SK-N-SH (cell line): ENCODE data around the gene DCUN1D2. TPM values are rescaled to one million over a fixed set of nuclear protein-coding genes. Genes with fewer than 3 reads are reported as not detected.

ENCODE experiments used
- CTCF ChIA-PET: fragments of 300-600, 350-600 bp; formaldehyde crosslinking; extraction: SDS; loops from one replicate; lab custom pipeline; 2021; lab: Yijun Ruan, JAX
- POLR2A ChIA-PET: fragments of 350-600 bp; sonication (Branson Sonifier 250); formaldehyde crosslinking; extraction: SDS; loops from one replicate; lab custom pipeline; 2020; ENCODE audit warnings: antibody characterized with exemption, inconsistent platforms; lab: Yijun Ruan, JAX
- DNase-seq: peaks from one replicate; pipeline ENCODE4 v3.0.0; 2012
- H2AFZ ChIP-seq: fragments of 200-600 bp; sonication (generic); 2 replicates; pipeline ENCODE4 v1.8.1; 2016; ENCODE audit warnings: antibody characterized with exemption, mild to moderate bottlenecking, low read depth
- H3F3A ChIP-seq: fragments of 200-600 bp; sonication (generic); replicated peaks from 2 replicates; pipeline ENCODE3; 2016; ENCODE audit warnings: antibody characterized with exemption, mild to moderate bottlenecking; ENCODE audit not compliant: insufficient read depth
- H3K27ac ChIP-seq, 2 experiments: fragments of 200-500 bp in 1 of 2; fragments of 200-600 bp in 1 of 2; sonication (Bioruptor generic) in 1 of 2; sonication (generic), shearing (Covaris generic) in 1 of 2; 2 replicates each; pipeline versions ENCODE4 v1.5.1 to v1.6.1; 2014 to 2016; ENCODE audit warnings: low read depth in 2 of 2, inconsistent platforms in 1 of 2, low read length in 1 of 2, mild to moderate bottlenecking in 1 of 2, mixed read lengths in 1 of 2
- H3K27me3 ChIP-seq: fragments of 200-600 bp; sonication (generic), shearing (Covaris generic); 2 replicates; pipeline ENCODE4 v1.6.1; 2016; ENCODE audit warnings: mixed run types; ENCODE audit not compliant: insufficient read depth
- H3K36me3 ChIP-seq, 2 experiments: fragments of 200-500 bp in 1 of 2; fragments of 200-600 bp in 1 of 2; sonication (Bioruptor generic) in 1 of 2; sonication (generic) in 1 of 2; replicated peaks in 1 of 2; 2 replicates each; pipeline versions ENCODE3 to v1.5.1; 2014 to 2016; ENCODE audit warnings: low read length in 1 of 2, mild to moderate bottlenecking in 1 of 2; ENCODE audit not compliant: insufficient read depth in 2 of 2, control insufficient read depth in 1 of 2
- H3K4me1 ChIP-seq, 2 experiments: fragments of 200-500 bp in 1 of 2; fragments of 200-600 bp in 1 of 2; sonication (Bioruptor generic) in 1 of 2; sonication (generic), shearing (Covaris generic) in 1 of 2; 2 replicates each; pipeline versions ENCODE4 v1.5.1 to v1.6.1; 2014 to 2016; ENCODE audit warnings: low read depth in 1 of 2, low read length in 1 of 2, mixed run types in 1 of 2; ENCODE audit not compliant: insufficient read depth in 2 of 2, control insufficient read depth in 1 of 2
- H3K4me2 ChIP-seq: fragments of 200-600 bp; sonication (generic), shearing (Covaris generic); 2 replicates; pipeline ENCODE4 v1.6.1; 2017; ENCODE audit warnings: mixed run types
- H3K4me3 ChIP-seq, 2 experiments: fragments of 200-500 bp in 1 of 2; fragments of 200-600 bp in 1 of 2; sonication (Bioruptor generic) in 1 of 2; sonication (generic), shearing (Covaris generic) in 1 of 2; 2 replicates each; pipeline versions ENCODE4 v1.5.1 to v1.8.1; 2014 to 2016; ENCODE audit warnings: low read depth in 2 of 2, inconsistent platforms in 1 of 2, low read length in 1 of 2, mild to moderate bottlenecking in 1 of 2, mixed read lengths in 1 of 2, moderate library complexity in 1 of 2
- H3K79me2 ChIP-seq: fragments of 200-600 bp; sonication (generic); 2 replicates; pipeline ENCODE4 v1.8.1; 2017; ENCODE audit warnings: mild to moderate bottlenecking; ENCODE audit not compliant: insufficient read depth
- H3K9ac ChIP-seq: fragments of 200-600 bp; sonication (generic); 2 replicates; pipeline ENCODE4 v1.6.1; 2017; ENCODE audit warnings: mixed run types
- H3K9me2 ChIP-seq: fragments of 200-600 bp; sonication (generic); 2 replicates; pipeline ENCODE4 v1.6.1; 2017; ENCODE audit warnings: mixed run types
- H3K9me3 ChIP-seq: fragments of 200-600 bp; sonication (generic); 2 replicates; pipeline ENCODE4 v1.6.1; 2017; ENCODE audit warnings: mixed run types, mild to moderate bottlenecking, moderate library complexity
- H4K20me1 ChIP-seq: fragments of 200-600 bp; sonication (generic); 2 replicates; pipeline ENCODE4 v1.6.1; 2017; ENCODE audit warnings: mild to moderate bottlenecking, mixed run types; ENCODE audit not compliant: insufficient read depth
- CHD2 ChIP-seq: fragments of 150-350 bp; IDR thresholded peaks from 2 replicates; pipeline ENCODE4 v1.6.1; 2018; ENCODE audit warnings: low read length; ENCODE audit not compliant: partially characterized antibody
- FOSL2 ChIP-seq: IDR thresholded peaks from 2 replicates; pipeline ENCODE4 v1.4.0; 2012; ENCODE audit warnings: low read depth, mild to moderate bottlenecking, moderate library complexity, borderline replicate concordance
- GATA2 ChIP-seq: sonication (generic); formaldehyde crosslinking; IDR thresholded peaks from 2 replicates; pipeline ENCODE4 v1.5.0; 2020; ENCODE audit warnings: mild to moderate bottlenecking, missing genetic modification reagents
- JUND ChIP-seq: IDR thresholded peaks from 2 replicates; pipeline ENCODE4 v1.4.0; 2012
- MXI1 ChIP-seq: IDR thresholded peaks from 2 replicates; pipeline ENCODE4 v1.6.1; 2012; ENCODE audit warnings: mild to moderate bottlenecking, low read depth, low read length, improper control_type of control experiment
- NRF1 ChIP-seq: IDR thresholded peaks from 2 replicates; pipeline ENCODE4 v1.6.1; 2012; ENCODE audit warnings: low read depth, mild to moderate bottlenecking, low read length
- POLR2AphosphoS5 ChIP-seq: IDR thresholded peaks from 2 replicates; pipeline ENCODE4 v1.6.1; 2012; ENCODE audit warnings: low read depth, low read length
- RXRA ChIP-seq: IDR thresholded peaks from 2 replicates; pipeline ENCODE4 v1.4.0; 2012; ENCODE audit warnings: low read depth, mild to moderate bottlenecking, borderline replicate concordance
- SMC3 ChIP-seq: IDR thresholded peaks from 2 replicates; pipeline ENCODE4 v1.6.1; 2012; ENCODE audit warnings: low read depth, low read length, improper control_type of control experiment
- TEAD4 ChIP-seq: IDR thresholded peaks from 2 replicates; pipeline ENCODE4 v1.4.0; 2012; ENCODE audit warnings: mild to moderate bottlenecking, borderline replicate concordance; ENCODE audit not compliant: insufficient read depth
- WGBS: methylation state at CpG from one replicate; pipeline ENCODE4 v1.1.6; 2017; ENCODE audit warnings: low lambda C conversion rate; 5-methylcytosine and 5-hydroxymethylcytosine counted together
- polyA plus RNA-seq, 3 experiments: library from polyadenylated mRNA; depleted of rRNA; stranded (reverse); fragments of >200 nt; gene quantifications; 2 replicates each; pipeline ENCODE4 v1.2.3, GENCODE V29; 2012
- TF ChIP-seq, protein P1 (sequence below): fragments of 150-350 bp; IDR thresholded peaks from 2 replicates; pipeline ENCODE4 v1.6.1; 2016; ENCODE audit warnings: mild to moderate bottlenecking, low read depth, low read length
- TF ChIP-seq, protein P2 (sequence below): IDR thresholded peaks from 2 replicates; pipeline ENCODE4 v1.4.0; 2012; ENCODE audit warnings: low read depth
- TF ChIP-seq, protein P3 (sequence below): IDR thresholded peaks from 2 replicates; pipeline ENCODE4 v1.6.1; 2012; ENCODE audit warnings: mild to moderate bottlenecking, low read depth, low read length, moderate library complexity

DCUN1D2 gene
- polyA plus RNA-seq, 1 of the 3 experiments (the other 2 are of a cell fraction), result 11.0 TPM

DNA sequence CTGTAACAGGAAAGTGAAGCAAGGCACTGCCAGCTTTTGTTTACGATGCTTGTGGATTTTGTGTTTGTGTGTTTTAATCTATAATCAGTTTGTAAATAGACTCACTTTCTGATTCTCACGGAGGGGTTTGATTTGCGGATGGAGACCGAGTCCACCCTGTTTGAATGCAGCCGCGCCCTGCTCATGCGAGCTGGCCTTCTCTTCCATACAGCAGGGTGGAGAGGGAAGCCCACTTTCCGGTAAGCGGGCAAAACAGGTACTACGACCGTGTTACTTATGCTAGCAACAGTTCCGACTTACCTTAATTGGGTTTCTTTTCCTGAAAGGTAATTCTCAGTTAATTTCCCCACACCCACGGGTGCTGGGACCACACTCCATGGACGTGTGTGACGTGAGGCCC, 70.3 kb downstream of the DCUN1D2 start:
- no peak for DNase-seq
- Histone ChIP-seq H3K9ac (no peak overlapping the region), H3K4me2 (no peak overlapping the region), H3K36me3 (no peaks in the 10 kb centered on the region), H4K20me1 (no peaks in the 10 kb centered on the region), H3F3A (no peaks in the 10 kb centered on the region), H3K9me3 (no peaks in the 10 kb centered on the region), H3K9me2 (no peaks in the 10 kb centered on the region), H2AFZ (no peak overlapping the region), H3K27ac (no peak overlapping the region), H3K27me3 (no peaks in the 10 kb centered on the region), H3K4me3 (no peak overlapping the region), H3K4me1 (peaks cover 0 to 18% of the 10 kb centered on the region in 2 experiments; a peak in 2 of 4 replicates), H3K79me2 (no peaks in the 10 kb centered on the region)
- TF ChIP-seq MXI1, result no peak
- no peak for TF ChIP-seq NRF1
- no peak for TF ChIP-seq JUND
- TF ChIP-seq, protein P1, sequence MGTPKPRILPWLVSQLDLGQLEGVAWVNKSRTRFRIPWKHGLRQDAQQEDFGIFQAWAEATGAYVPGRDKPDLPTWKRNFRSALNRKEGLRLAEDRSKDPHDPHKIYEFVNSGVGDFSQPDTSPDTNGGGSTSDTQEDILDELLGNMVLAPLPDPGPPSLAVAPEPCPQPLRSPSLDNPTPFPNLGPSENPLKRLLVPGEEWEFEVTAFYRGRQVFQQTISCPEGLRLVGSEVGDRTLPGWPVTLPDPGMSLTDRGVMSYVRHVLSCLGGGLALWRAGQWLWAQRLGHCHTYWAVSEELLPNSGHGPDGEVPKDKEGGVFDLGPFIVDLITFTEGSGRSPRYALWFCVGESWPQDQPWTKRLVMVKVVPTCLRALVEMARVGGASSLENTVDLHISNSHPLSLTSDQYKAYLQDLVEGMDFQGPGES, result no peak
- no peak for TF ChIP-seq GATA2
- TF ChIP-seq, protein P2, sequence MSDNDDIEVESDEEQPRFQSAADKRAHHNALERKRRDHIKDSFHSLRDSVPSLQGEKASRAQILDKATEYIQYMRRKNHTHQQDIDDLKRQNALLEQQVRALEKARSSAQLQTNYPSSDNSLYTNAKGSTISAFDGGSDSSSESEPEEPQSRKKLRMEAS, result no peak
- no peak for TF ChIP-seq CHD2
- TF ChIP-seq, protein P3, sequence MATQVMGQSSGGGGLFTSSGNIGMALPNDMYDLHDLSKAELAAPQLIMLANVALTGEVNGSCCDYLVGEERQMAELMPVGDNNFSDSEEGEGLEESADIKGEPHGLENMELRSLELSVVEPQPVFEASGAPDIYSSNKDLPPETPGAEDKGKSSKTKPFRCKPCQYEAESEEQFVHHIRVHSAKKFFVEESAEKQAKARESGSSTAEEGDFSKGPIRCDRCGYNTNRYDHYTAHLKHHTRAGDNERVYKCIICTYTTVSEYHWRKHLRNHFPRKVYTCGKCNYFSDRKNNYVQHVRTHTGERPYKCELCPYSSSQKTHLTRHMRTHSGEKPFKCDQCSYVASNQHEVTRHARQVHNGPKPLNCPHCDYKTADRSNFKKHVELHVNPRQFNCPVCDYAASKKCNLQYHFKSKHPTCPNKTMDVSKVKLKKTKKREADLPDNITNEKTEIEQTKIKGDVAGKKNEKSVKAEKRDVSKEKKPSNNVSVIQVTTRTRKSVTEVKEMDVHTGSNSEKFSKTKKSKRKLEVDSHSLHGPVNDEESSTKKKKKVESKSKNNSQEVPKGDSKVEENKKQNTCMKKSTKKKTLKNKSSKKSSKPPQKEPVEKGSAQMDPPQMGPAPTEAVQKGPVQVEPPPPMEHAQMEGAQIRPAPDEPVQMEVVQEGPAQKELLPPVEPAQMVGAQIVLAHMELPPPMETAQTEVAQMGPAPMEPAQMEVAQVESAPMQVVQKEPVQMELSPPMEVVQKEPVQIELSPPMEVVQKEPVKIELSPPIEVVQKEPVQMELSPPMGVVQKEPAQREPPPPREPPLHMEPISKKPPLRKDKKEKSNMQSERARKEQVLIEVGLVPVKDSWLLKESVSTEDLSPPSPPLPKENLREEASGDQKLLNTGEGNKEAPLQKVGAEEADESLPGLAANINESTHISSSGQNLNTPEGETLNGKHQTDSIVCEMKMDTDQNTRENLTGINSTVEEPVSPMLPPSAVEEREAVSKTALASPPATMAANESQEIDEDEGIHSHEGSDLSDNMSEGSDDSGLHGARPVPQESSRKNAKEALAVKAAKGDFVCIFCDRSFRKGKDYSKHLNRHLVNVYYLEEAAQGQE, result no peak
- TF ChIP-seq POLR2AphosphoS5, result no peak
- TF ChIP-seq SMC3, result no peak
- TF ChIP-seq TEAD4, result no peak
- no peak for TF ChIP-seq RXRA
- TF ChIP-seq FOSL2, result no peak
- ChIA-PET POLR2A (no interaction called here), CTCF (no interaction called here)
- WGBS, result 92% methylated on average over 15 of the region's 15 CpGs
